ENCODE measurements around the gene EED. TPM values are rescaled to one million over a fixed set of nuclear protein-coding genes. Genes with fewer than 3 reads are reported as not detected.
A peak's percentile ranks its signal among the peaks of the same experiment; 100 is the strongest.
"Not testable (repeated sequence)": the region's sequence is repeated elsewhere in the genome, so short reads cannot be mapped to it uniquely, and the experiment has no call there.

EED gene
- total RNA-seq, 2 donors from 2014 or later, result 55.1 to 104 TPM

- Mint-ChIP-seq H3K27ac (peak overlapping the region; percentile 76 to 99), H3K36me3 (peaks cover 0 to 21% of the 10 kb centered on the region in 2 donors), H3K9me3 (peaks cover 0 to 12% of the 10 kb centered on the region in 2 donors)
- peak in 1 of 2 donors; percentile 57 for DNase-seq (ENCODE audit: low spot score in 2 of 2)
- ATAC-seq, result peak; percentile 84 to 89
Measured at GRCh38 chr11:86292912-86293616, 48.5 kb downstream of the EED start.

GRCh38 chr11:86294026-86294425 lies 49.5 kb downstream of the EED start:
- Mint-ChIP-seq H3K36me3 (peaks cover 0 to 19% of the 10 kb centered on the region in 2 donors), H3K9me3 (peaks cover 0 to 12% of the 10 kb centered on the region in 2 donors), H3K27ac (peak overlapping the region in 1 of 2 donors; percentile 44)
- ATAC-seq, result no peak
- no peak for DNase-seq (ENCODE audit: low spot score in 2 of 2)

- Mint-ChIP-seq H3K27ac (peak overlapping the region; percentile 98 to 100), H3K9me3 (no peaks in the 10 kb centered on the region), H3K36me3 (peaks cover 17 to 23% of the 10 kb centered on the region in 2 donors)
- ATAC-seq (no peak), DNase-seq (ENCODE audit: low spot score in 2 of 2) (no peak)
Measured at GRCh38 chr11:86301742-86302091, 57.2 kb downstream of the EED start.

GRCh38 chr11:86302092-86302793 lies 57.7 kb downstream of the EED start, which contains the start of gene HIKESHI:
HIKESHI (plus strand) TSS chr11:86302240; CDS start chr11:86302449, 209 bp downstream.
- no peaks in the 10 kb centered on the region for H3K9me3 Mint-ChIP-seq
- DNase-seq (ENCODE audit: low spot score in 2 of 2), result peak; percentile 85 to 91
- ATAC-seq, result peak; percentile 99
- peaks cover 17 to 23% of the 10 kb centered on the region in 2 donors for H3K36me3 Mint-ChIP-seq
- peak within 1 kb of the TSS; percentile 98 to 100 for H3K27ac Mint-ChIP-seq

DNA sequence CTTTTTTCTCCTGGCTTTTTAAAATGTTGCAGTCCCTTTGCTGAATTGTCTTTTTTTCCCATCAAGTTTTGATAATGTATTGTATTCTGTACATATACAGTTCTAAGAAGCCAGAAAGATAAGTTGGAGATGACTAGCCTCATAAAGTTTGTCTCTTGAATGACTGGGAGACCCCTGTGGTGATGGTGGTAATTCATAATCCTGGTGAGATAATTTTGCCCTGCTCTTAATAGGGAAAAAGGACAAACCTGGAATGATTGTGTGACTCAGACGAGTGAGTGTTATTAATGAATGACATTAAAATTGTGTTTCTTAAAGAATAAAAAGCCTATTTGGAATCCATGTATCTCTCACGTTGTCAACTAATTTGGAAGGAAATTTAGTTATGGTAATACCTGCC lies 58.7 kb downstream of the EED start:
- Mint-ChIP-seq H3K36me3 (peaks cover 17 to 23% of the 10 kb centered on the region in 2 donors), H3K27ac (peak overlapping the region; percentile 98 to 100), H3K9me3 (no peaks in the 10 kb centered on the region)
- DNase-seq (ENCODE audit: low spot score in 2 of 2), result no peak
- ATAC-seq, result no peak

- not testable (repeated sequence) for H3K9me3 Mint-ChIP-seq; ATAC-seq; H3K27ac Mint-ChIP-seq; DNase-seq (ENCODE audit: low spot score in 2 of 2)
- peaks cover 16 to 36% of the 10 kb centered on the region in 2 donors for H3K36me3 Mint-ChIP-seq
Measured at GRCh38 chr11:86308710-86309109, 64.2 kb downstream of the EED start.

DNA sequence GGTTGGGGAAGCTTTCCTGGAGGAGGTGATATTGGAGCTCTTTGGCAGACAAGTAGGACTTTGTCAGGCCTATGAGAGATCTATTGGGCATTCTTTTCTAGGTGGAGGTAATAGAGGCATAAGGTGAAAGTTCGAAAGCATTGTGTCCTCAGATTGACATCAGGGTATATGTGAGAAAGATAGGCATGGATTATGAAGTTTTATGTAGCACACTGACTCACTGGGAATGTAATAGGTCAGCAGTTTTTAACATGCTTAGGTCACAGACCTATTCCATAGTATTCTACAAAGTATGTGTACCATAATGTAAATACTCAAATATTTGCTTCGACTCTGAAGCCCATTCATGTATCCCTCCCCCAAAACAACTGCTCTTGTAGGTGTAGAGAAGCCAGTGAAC lies 69.2 kb downstream of the EED start:
- H3K36me3 Mint-ChIP-seq, result peaks cover 16 to 29% of the 10 kb centered on the region in 2 donors
- no peak for ATAC-seq
- no peaks in the 10 kb centered on the region for H3K9me3 Mint-ChIP-seq
- H3K27ac Mint-ChIP-seq, result peak overlapping the region in 1 of 2 donors; percentile 30
- no peak for DNase-seq (ENCODE audit: low spot score in 2 of 2)

GRCh38 chr11:86314636-86315035 lies 70.1 kb downstream of the EED start:
- ATAC-seq (no peak), DNase-seq (ENCODE audit: low spot score in 2 of 2) (no peak)
- H3K27ac Mint-ChIP-seq, result peak overlapping the region; percentile 68 to 69
- H3K36me3 Mint-ChIP-seq, result peaks cover 16 to 29% of the 10 kb centered on the region in 2 donors
- no peaks in the 10 kb centered on the region for H3K9me3 Mint-ChIP-seq

Other genes with a start within 250 kb of the EED start
- 10 to 100 TPM; 65.4 to 82.1 TPM for gene PICALM, start 175.7 kb upstream of the EED start, total RNA-seq
- 10 to 100 TPM; 41.5 to 47.8 TPM for gene HIKESHI, start 57.5 kb downstream of the EED start, total RNA-seq
- 1 to 10 TPM in 1 of 2 donors, under 1 TPM in 1; 0.66 to 2.6 TPM for gene CCDC81, start 130.1 kb downstream of the EED start, total RNA-seq